Lower leg skin (tissue), 3 donors: ENCODE results near the gene SMU1.

Source experiments
- CTCF ChIP-seq, 3 donors: fragments of 450-650 bp; IDR thresholded peaks; one replicate each; pipeline ENCODE4 v1.5.1; 2016; ENCODE audit warnings: antibody characterized with exemption in 3 of 3, mild to moderate bottlenecking in 3 of 3, moderate library complexity in 2 of 3
- POLR2A ChIP-seq, 2 donors: fragments of 450-650 bp; IDR thresholded peaks; one replicate each; pipeline ENCODE4 v1.6.1; 2016 to 2017; ENCODE audit warnings: antibody characterized with exemption in 2 of 2, mild to moderate bottlenecking in 1 of 2, moderate library complexity in 1 of 2

- no peak for TF ChIP-seq POLR2A (IDR thresholded peaks at IDR 0.05)
- no peak for TF ChIP-seq CTCF (IDR thresholded peaks at IDR 0.05)
Measured at GRCh38 chr9:33106827-33107621, 30.6 kb upstream of the SMU1 start.
